Fibroblast of lung (primary cell): ENCODE results near the gene LAMTOR4.
A peak's percentile ranks its signal among the peaks of the same experiment; 100 is the strongest.

ENCODE experiments used
- CTCF ChIP-seq, 2 donors: IDR thresholded peaks in 1 of 2; conservative IDR thresholded peaks in 1 of 2; 1 replicate in 1 of 2; 2 replicates in 1 of 2; pipeline ENCODE4 v1.5.1; 2011 to 2012; ENCODE audit warnings: low read length in 2 of 2, control low read depth in 1 of 2, inconsistent platforms in 1 of 2, low read depth in 1 of 2, mild to moderate bottlenecking in 1 of 2
- EZH2 ChIP-seq: IDR thresholded peaks from 2 replicates; pipeline ENCODE4 v1.5.1; 2012; ENCODE audit warnings: low read length, control low read depth, mild to moderate bottlenecking; ENCODE audit errors: missing control alignments

GRCh38 chr7:100157069-100157333, 8.3 kb downstream of the LAMTOR4 start:
- TF ChIP-seq CTCF (conservative IDR thresholded peaks at IDR 0.05 in 1 of 2, IDR thresholded peaks at IDR 0.05 in 1 of 2; ENCODE audit: low read depth in 1 of 2, low read length in 2 of 2), result peak in 1 of 2 donors; percentile 0
- no peak for TF ChIP-seq EZH2
